Glomerular visceral epithelial cell (primary cell): ENCODE data around the gene RAG1.
"Not testable (repeated sequence)": the region's sequence is repeated elsewhere in the genome, so short reads cannot be mapped to it uniquely, and the experiment has no call there.

Experiments used
- DNase-seq: peaks from one replicate; pipeline ENCODE4 v3.0.0-alpha.2; 2016; ENCODE audit errors: extremely low spot score

RAG1 gene

GRCh38 chr11:36567694-36568093 is at the start of gene RAG1:
Gene RAG1, plus strand, starts transcription at chr11:36568007. Its CDS starts 5,298 bp downstream, at chr11:36573305.
- DNase-seq = no peak

GRCh38 chr11:36530840-36531239 is 37.0 kb upstream of the RAG1 start:
- DNase-seq = no peak

- DNase-seq = no peak
Observed at GRCh38 chr11:36532941-36533601, 34.7 kb upstream of the RAG1 start.

- no peak for DNase-seq
Observed at GRCh38 chr11:36534276-36534840, 33.4 kb upstream of the RAG1 start.

- peak; percentile 7 for DNase-seq
Observed at GRCh38 chr11:36540998-36541397, 26.8 kb upstream of the RAG1 start.

GRCh38 chr11:36550385-36551115 is 17.3 kb upstream of the RAG1 start:
- DNase-seq = no peak

GRCh38 chr11:36557390-36557789 is 10.4 kb upstream of the RAG1 start:
- DNase-seq = not testable (repeated sequence)

- no peak for DNase-seq
Observed at GRCh38 chr11:36557991-36558390, 9.8 kb upstream of the RAG1 start.

- no peak for DNase-seq
Observed at GRCh38 chr11:36558571-36559413, 9.0 kb upstream of the RAG1 start.

- peak; percentile 58 for DNase-seq
Observed at GRCh38 chr11:36564376-36565030, 3.3 kb upstream of the RAG1 start.

GRCh38 chr11:36565031-36565610 is 2.7 kb upstream of the RAG1 start:
- no peak for DNase-seq

- no peak for DNase-seq
Observed at GRCh38 chr11:36566407-36567053, 1.3 kb upstream of the RAG1 start.

GRCh38 chr11:36569095-36569494 is 1.3 kb downstream of the RAG1 start:
- no peak for DNase-seq

GRCh38 chr11:36574486-36574885 is 6.7 kb downstream of the RAG1 start:
- peak; percentile 73 for DNase-seq

GRCh38 chr11:36577373-36577772 is 9.6 kb downstream of the RAG1 start:
- DNase-seq = no peak

GRCh38 chr11:36577859-36578258 is 10.1 kb downstream of the RAG1 start:
- peak; percentile 20 for DNase-seq

- DNase-seq = no peak
Observed at GRCh38 chr11:36578458-36578857, 10.7 kb downstream of the RAG1 start.

- no peak for DNase-seq
Observed at GRCh38 chr11:36581536-36581935, 13.7 kb downstream of the RAG1 start.

- no peak for DNase-seq
Observed at GRCh38 chr11:36583667-36584066, 15.9 kb downstream of the RAG1 start.

- DNase-seq = no peak
Observed at GRCh38 chr11:36586543-36586942, 18.7 kb downstream of the RAG1 start.

- no peak for DNase-seq
Observed at GRCh38 chr11:36588099-36588498, 20.3 kb downstream of the RAG1 start.
